Activated T-cell treated with anti-CD3 and anti-CD28 coated beads, Interleukin-2, amount 50 U/mL, for 4 hours (primary cell): ENCODE measurements around the gene GFM1. TPM values are rescaled to one million over a fixed set of nuclear protein-coding genes. Genes with fewer than 3 reads are reported as not detected.
A peak's percentile ranks its signal among the peaks of the same experiment; 100 is the strongest.

Source experiments
- ATAC-seq, 2 donors: fragments of 200-7000 bp; cut with Tn5 transposase; one replicate each; pipeline ENCODE4 v1.10.0; 2021
- DNase-seq: peaks from one replicate; pipeline ENCODE4 v3.0.0-alpha.2; 2020
- H3K27me3 Mint-ChIP-seq: one replicate; pipeline ENCODE4 v1.8.0; 2021; ENCODE audit warnings: low read depth, mixed read lengths
- H3K36me3 Mint-ChIP-seq: one replicate; pipeline ENCODE4 v1.8.0; 2022; ENCODE audit warnings: mixed read lengths; ENCODE audit not compliant: insufficient read depth
- H3K4me1 Mint-ChIP-seq: one replicate; pipeline ENCODE4 v1.8.0; 2021; ENCODE audit warnings: low read depth, mixed read lengths
- H3K4me3 Mint-ChIP-seq: one replicate; pipeline ENCODE4 v1.8.0; 2021; ENCODE audit warnings: mild to moderate bottlenecking, moderate library complexity, mixed read lengths
- H3K9me3 Mint-ChIP-seq: one replicate; pipeline ENCODE4 v1.8.0; 2021; ENCODE audit warnings: mixed read lengths
- total RNA-seq, 3 donors: library from RNA; stranded (reverse); gene quantifications; one replicate each; pipeline ENCODE4 v1.2.1, GENCODE V29; 2021

GFM1 gene
- 100 to 1,000 TPM; 123 to 131 (median 130) TPM for total RNA-seq

GRCh38 chr3:158644345-158644908, at the start of gene GFM1:
TSS of gene GFM1 (plus strand) at chr3:158644527. CDS start at chr3:158644635, 108 bp downstream.
- Mint-ChIP-seq H3K36me3 (peaks cover 16% of the 10 kb centered on the region), H3K27me3 (no peaks in the 10 kb centered on the region), H3K4me1 (peaks cover 40% of the 10 kb centered on the region), H3K4me3 (peak within 1 kb of the TSS; percentile 93), H3K9me3 (no peaks in the 10 kb centered on the region)
- ATAC-seq (peak; percentile 98), DNase-seq (peak; percentile 81)

- no peaks in the 10 kb centered on the region for H3K4me1 Mint-ChIP-seq
- H3K9me3 Mint-ChIP-seq: no peaks in the 10 kb centered on the region
- H3K27me3 Mint-ChIP-seq: peaks cover 2% of the 10 kb centered on the region
- ATAC-seq: no peak
- no peak for DNase-seq
- no peaks in the 10 kb centered on the region for H3K36me3 Mint-ChIP-seq
- H3K4me3 Mint-ChIP-seq: no peak overlapping the region
Measured at GRCh38 chr3:158600787-158601186, 43.5 kb upstream of the GFM1 start.

- H3K36me3 Mint-ChIP-seq: no peaks in the 10 kb centered on the region
- no peak for DNase-seq
- no peak for ATAC-seq
- no peaks in the 10 kb centered on the region for H3K4me1 Mint-ChIP-seq
- H3K9me3 Mint-ChIP-seq: no peaks in the 10 kb centered on the region
- no peak overlapping the region for H3K4me3 Mint-ChIP-seq
- peaks cover 2% of the 10 kb centered on the region for H3K27me3 Mint-ChIP-seq
Measured at GRCh38 chr3:158602227-158602626, 42.1 kb upstream of the GFM1 start.

GRCh38 chr3:158617982-158618875, 26.1 kb upstream of the GFM1 start:
- H3K27me3 Mint-ChIP-seq: peaks cover 2% of the 10 kb centered on the region
- no peak for DNase-seq
- H3K4me1 Mint-ChIP-seq: no peaks in the 10 kb centered on the region
- H3K9me3 Mint-ChIP-seq: no peaks in the 10 kb centered on the region
- ATAC-seq: no peak
- no peak overlapping the region for H3K4me3 Mint-ChIP-seq
- no peaks in the 10 kb centered on the region for H3K36me3 Mint-ChIP-seq

GRCh38 chr3:158625881-158626280, 18.4 kb upstream of the GFM1 start:
- peaks cover 22% of the 10 kb centered on the region for H3K27me3 Mint-ChIP-seq
- no peak for DNase-seq
- no peak overlapping the region for H3K4me3 Mint-ChIP-seq
- ATAC-seq: no peak
- H3K36me3 Mint-ChIP-seq: no peaks in the 10 kb centered on the region
- H3K4me1 Mint-ChIP-seq: no peaks in the 10 kb centered on the region
- no peaks in the 10 kb centered on the region for H3K9me3 Mint-ChIP-seq

GRCh38 chr3:158631981-158632380, 12.3 kb upstream of the GFM1 start:
- H3K36me3 Mint-ChIP-seq: no peaks in the 10 kb centered on the region
- ATAC-seq (no peak), DNase-seq (no peak)
- H3K27me3 Mint-ChIP-seq: peaks cover 32% of the 10 kb centered on the region
- no peaks in the 10 kb centered on the region for H3K9me3 Mint-ChIP-seq
- H3K4me3 Mint-ChIP-seq: no peak overlapping the region
- H3K4me1 Mint-ChIP-seq: no peaks in the 10 kb centered on the region

- H3K4me3 Mint-ChIP-seq: no peak overlapping the region
- H3K4me1 Mint-ChIP-seq: peaks cover 25% of the 10 kb centered on the region
- no peaks in the 10 kb centered on the region for H3K9me3 Mint-ChIP-seq
- no peaks in the 10 kb centered on the region for H3K36me3 Mint-ChIP-seq
- no peak for DNase-seq
- no peaks in the 10 kb centered on the region for H3K27me3 Mint-ChIP-seq
- no peak for ATAC-seq
Measured at GRCh38 chr3:158640646-158641045, 3.7 kb upstream of the GFM1 start.

GRCh38 chr3:158642005-158642404, 2.3 kb upstream of the GFM1 start:
- H3K4me3 Mint-ChIP-seq: no peak overlapping the region
- no peaks in the 10 kb centered on the region for H3K27me3 Mint-ChIP-seq
- peaks cover 34% of the 10 kb centered on the region for H3K4me1 Mint-ChIP-seq
- peaks cover 4% of the 10 kb centered on the region for H3K36me3 Mint-ChIP-seq
- no peaks in the 10 kb centered on the region for H3K9me3 Mint-ChIP-seq
- ATAC-seq: no peak
- no peak for DNase-seq

GRCh38 chr3:158642474-158643210, 1.7 kb upstream of the GFM1 start:
- Mint-ChIP-seq H3K4me1 (peaks cover 34% of the 10 kb centered on the region), H3K36me3 (peaks cover 4% of the 10 kb centered on the region), H3K9me3 (no peaks in the 10 kb centered on the region), H3K27me3 (no peaks in the 10 kb centered on the region), H3K4me3 (no peak overlapping the region)
- ATAC-seq (no peak), DNase-seq (no peak)

- Mint-ChIP-seq H3K9me3 (no peaks in the 10 kb centered on the region), H3K4me3 (no peak overlapping the region), H3K4me1 (peaks cover 21% of the 10 kb centered on the region), H3K36me3 (peaks cover 30% of the 10 kb centered on the region), H3K27me3 (no peaks in the 10 kb centered on the region)
- DNase-seq: no peak
- ATAC-seq: no peak
Measured at GRCh38 chr3:158649791-158650190, 5.5 kb downstream of the GFM1 start.

GRCh38 chr3:158651192-158651591, 6.9 kb downstream of the GFM1 start:
- no peak for DNase-seq
- peaks cover 11% of the 10 kb centered on the region for H3K4me1 Mint-ChIP-seq
- H3K9me3 Mint-ChIP-seq: no peaks in the 10 kb centered on the region
- H3K4me3 Mint-ChIP-seq: no peak overlapping the region
- H3K27me3 Mint-ChIP-seq: no peaks in the 10 kb centered on the region
- peaks cover 32% of the 10 kb centered on the region for H3K36me3 Mint-ChIP-seq
- no peak for ATAC-seq

- Mint-ChIP-seq H3K27me3 (no peaks in the 10 kb centered on the region), H3K36me3 (peaks cover 30% of the 10 kb centered on the region), H3K4me3 (no peak overlapping the region), H3K4me1 (peaks cover 6% of the 10 kb centered on the region), H3K9me3 (no peaks in the 10 kb centered on the region)
- ATAC-seq: no peak
- DNase-seq: no peak
Measured at GRCh38 chr3:158652463-158652862, 8.1 kb downstream of the GFM1 start.

GRCh38 chr3:158658889-158659288, 14.6 kb downstream of the GFM1 start:
- no peaks in the 10 kb centered on the region for H3K9me3 Mint-ChIP-seq
- DNase-seq (no peak), ATAC-seq (peak; percentile 40 to 41)
- no peak overlapping the region for H3K4me3 Mint-ChIP-seq
- H3K27me3 Mint-ChIP-seq: no peaks in the 10 kb centered on the region
- H3K36me3 Mint-ChIP-seq: peaks cover 20% of the 10 kb centered on the region
- peaks cover 5% of the 10 kb centered on the region for H3K4me1 Mint-ChIP-seq

- DNase-seq (peak; percentile 33), ATAC-seq (peak; percentile 80 to 85)
- H3K36me3 Mint-ChIP-seq: peaks cover 26% of the 10 kb centered on the region
- no peak overlapping the region for H3K4me3 Mint-ChIP-seq
- no peaks in the 10 kb centered on the region for H3K9me3 Mint-ChIP-seq
- no peaks in the 10 kb centered on the region for H3K27me3 Mint-ChIP-seq
- H3K4me1 Mint-ChIP-seq: peaks cover 5% of the 10 kb centered on the region
Measured at GRCh38 chr3:158659454-158660237, 15.3 kb downstream of the GFM1 start.
